NCI-H2107 (cell line): ENCODE data around the gene GRWD1.

ENCODE experiments used
- DNase-seq: peaks from one replicate; lab custom pipeline; 2025; lab: John Stamatoyannopoulos, UW

Gene GRWD1

DNA sequence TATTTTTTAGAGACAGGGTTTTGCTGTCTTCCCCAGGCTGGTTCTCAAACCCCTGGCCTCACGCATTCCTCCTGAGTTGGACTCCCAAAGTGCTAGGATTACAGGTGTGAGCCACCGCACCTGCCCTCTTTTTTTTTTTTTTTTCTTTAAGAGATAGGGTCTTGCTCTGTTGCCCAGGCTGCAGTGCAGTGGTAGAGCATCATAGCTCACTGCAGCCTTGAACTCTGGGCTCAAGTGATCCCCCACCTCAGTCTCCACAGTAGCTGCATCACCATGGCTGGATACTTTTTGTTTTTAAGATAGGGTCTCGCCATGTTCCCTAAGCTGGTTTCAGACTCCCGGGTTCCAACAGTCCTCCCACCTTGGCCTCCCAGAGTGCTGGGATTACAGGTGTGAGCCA, 11.1 kb downstream of the GRWD1 start:
- no peak for DNase-seq

DNA sequence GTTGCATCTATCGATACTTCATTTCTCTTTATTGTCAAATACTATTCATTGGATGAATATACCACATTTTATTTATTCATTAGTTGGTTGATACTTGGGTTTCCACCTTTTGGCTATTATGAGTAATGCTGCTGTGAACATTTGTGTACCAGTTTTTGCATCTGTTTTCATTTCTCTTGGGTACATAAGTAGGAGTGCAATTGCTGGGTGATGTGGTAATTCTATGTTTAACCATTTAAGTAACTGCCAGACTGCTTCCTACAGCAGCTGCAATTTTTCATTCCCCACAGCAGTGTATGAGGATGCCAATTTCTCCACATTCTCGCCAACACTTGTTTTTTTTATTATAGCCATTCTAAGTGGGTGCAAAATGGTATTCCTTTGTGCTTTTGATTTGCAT, 12.2 kb downstream of the GRWD1 start:
- DNase-seq, result no peak

DNA sequence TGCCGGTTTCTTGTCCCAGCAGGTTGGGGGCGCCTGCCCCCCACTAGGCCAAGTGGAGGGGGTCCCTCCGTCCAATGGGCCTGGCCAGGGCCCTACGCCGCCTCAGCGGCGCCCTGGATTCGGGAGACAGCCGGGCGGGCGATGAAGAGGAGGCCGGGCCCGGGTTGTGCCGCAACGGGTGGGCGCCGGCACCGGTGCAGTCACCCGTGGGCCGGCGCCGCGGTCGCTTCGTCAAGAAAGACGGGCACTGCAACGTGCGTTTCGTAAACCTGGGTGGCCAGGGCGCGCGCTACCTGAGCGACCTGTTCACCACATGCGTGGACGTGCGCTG, 15.8 kb downstream of the GRWD1 start:
- DNase-seq, result no peak

DNA sequence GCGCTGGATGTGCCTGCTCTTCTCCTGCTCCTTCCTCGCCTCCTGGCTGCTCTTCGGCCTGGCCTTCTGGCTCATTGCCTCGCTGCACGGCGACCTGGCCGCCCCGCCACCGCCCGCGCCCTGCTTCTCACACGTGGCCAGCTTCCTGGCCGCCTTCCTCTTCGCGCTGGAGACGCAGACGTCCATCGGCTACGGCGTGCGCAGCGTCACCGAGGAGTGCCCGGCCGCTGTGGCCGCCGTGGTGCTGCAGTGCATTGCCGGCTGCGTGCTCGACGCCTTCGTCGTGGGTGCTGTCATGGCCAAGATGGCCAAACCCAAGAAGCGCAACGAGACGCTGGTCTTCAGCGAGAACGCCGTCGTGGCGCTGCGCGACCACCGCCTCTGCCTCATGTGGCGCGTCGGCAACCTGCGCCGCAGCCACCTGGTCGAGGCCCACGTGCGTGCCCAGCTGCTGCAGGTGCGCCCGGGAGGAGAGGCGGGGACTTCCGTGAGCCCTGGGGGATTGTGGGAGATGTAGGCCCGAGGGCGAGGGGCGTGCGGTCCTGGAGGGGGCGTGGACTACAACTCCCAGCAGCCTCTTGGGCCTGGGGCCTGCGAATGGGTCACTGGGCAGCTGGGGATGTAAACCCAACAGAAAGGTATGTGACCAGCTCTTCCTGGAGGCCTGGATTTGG, 16.3 kb downstream of the GRWD1 start:
- DNase-seq, result no peak

DNA sequence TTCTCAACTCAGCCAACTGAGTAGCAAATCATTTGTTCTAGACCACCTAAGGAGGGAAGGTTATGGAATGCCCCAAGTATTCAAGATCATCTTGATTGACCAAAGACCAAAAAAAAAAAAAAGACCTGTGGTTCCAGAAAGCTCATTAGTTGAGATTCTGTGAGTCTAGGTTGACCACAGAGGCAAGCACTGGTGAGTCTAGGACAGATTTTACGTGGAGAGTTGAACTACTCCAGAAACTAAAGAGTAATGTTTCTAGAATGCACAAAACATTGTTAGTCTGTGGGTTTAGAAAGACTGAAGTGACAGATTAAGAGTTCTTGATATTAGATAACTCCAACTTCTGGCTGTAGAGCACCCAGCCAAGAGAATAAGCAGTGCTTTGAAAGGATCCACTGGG, 19.4 kb downstream of the GRWD1 start:
- DNase-seq, result no peak

DNA sequence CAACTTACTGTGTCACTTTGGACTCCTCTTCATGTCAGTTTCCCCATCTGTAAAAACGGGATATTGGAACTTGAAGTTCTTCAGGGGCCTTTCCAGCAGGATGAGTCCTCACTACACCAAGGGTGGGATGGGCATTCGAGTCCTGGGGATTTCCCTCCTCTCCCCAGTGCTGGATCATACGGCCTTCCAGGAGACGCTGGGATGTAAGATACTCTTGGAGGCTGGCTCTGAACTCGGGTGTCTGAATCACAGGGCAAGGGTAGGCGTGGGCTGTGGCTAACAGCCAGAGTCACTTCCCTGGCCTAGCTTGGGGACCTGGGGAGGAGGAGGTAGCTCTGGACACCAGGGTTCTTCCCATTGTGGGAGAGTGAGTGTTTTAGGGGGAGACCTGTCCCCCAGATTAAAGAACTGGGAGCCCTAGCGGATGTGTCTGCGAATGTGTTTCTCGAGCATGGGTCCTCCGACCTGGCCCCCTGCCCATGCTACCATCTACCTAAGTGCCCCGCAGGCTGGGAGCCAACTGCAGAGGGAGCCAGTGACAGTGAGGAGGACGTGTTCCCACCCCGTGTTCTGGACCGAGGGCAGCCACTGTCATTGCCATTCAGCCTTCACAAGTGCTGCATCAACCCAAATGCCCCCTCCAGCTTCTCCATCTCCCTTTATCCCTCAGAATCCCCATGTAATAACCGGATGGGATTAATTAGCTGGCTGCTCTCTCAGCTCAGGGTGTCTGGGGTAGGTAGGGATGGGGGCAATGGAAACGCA, 21.0 kb downstream of the GRWD1 start:
- no peak for DNase-seq

DNA sequence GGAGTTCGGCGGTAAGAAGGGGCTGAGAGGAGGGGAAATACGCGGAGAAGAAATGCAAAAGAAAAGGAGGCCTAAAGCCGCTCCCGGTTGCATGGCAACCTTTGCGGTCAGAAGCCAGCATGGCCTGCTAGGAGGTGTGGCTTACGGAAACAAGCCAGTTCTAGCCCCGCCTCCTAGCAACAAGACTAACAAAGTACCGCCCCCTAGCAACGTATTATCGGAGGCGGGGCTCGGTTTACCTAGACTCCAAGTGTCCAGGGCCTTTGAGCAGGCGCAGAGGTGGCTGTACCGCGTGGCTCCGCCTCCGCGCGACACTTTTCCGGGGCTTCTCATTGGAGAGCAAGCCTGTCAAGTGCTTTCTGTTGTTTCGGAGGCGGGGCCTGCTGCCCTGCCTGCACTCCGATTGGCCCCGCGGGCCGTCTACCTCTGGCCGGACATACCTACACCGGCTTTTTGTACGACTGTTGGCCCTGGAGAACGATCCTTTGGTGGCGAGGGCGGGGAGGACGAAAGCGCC, 23.0 kb downstream of the GRWD1 start:
- DNase-seq, result peak; percentile 99

DNA sequence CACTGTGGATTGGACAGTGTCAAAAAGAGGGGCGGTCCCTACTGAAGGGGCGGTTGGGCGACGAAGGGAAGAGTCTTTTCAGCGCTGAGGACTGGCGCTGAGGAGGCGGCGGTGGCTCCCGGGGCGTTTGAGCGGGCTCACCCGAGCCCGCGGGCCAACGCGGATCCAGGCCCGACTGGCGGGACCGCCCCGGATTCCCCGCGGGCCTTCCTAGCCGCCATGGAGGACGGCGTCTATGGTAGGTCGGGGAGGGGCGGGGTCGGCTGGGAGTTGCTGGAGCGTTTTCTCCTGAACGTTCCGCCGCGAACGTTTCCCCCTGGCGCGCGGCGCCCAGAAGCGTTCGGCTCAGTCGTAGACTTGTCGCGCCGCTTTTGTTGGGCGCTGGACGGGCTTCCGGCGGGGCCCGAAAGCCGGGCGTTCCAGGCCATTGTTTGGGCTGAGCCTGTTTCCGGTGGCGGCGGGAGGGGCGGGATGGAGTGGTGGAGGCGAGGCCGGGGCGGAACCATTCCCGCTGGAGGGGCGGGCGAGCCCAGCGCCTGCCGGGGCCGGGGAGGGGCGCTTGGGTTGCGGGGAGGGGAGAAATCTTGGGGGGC, 23.6 kb downstream of the GRWD1 start, which contains the start of gene CYTH2:
Gene CYTH2 (plus strand): TSS at position 81 of the 593 bp plus-strand sequence. CDS start 139 bp downstream, at position 220.
- DNase-seq, result peak; percentile 32

DNA sequence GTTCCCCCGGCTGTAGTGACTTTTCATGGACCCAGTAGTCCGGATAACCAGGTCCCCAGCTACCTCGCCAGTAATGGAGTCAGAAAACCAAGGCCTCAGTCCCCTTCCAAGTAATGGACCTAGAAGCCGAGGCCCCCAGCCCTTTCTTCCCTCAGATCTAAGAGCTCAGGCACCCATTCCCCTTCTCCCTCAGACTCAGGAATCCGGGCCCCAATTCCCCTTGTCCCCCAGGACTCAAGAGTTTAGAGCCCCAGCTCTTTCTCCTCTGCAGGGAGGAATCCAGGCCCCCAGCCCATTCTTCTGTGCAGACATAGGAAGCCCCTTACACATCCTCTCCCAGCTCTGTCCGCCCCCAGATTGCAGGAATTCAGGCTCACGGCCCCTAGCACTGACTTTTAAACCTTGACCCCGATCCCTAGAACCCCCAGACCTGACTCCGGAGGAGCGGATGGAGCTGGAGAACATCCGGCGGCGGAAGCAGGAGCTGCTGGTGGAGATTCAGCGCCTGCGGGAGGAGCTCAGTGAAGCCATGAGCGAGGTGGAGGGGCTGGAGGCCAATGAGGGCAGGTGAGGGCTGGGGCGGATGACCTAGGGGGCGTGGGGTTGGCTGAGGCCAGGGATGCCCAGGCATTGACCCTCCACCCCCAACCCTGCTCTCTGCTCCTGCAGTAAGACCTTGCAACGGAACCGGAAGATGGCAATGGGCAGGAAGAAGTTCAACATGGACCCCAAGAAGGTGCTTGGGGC, 24.3 kb downstream of the GRWD1 start:
- DNase-seq, result no peak

DNA sequence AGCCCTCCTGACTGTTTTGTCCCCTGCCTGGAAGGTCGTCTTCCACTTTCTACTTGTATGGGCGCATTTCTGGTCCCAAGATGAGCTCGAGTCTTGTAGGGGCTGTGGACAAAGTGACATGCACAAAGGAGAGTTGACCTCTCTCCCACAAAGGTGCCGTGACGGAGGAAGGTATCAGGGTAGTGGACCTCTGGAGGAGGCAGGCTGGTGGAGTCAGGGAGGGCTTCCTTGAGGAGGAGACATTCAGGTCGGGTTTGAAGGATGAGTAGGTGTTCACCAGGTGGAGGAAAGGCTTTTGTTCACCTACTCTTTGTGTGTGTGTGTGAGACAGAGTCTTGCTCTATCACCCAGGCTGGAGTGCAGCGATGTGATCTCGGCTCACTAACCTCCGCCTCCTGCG, 25.1 kb downstream of the GRWD1 start:
- DNase-seq, result no peak

DNA sequence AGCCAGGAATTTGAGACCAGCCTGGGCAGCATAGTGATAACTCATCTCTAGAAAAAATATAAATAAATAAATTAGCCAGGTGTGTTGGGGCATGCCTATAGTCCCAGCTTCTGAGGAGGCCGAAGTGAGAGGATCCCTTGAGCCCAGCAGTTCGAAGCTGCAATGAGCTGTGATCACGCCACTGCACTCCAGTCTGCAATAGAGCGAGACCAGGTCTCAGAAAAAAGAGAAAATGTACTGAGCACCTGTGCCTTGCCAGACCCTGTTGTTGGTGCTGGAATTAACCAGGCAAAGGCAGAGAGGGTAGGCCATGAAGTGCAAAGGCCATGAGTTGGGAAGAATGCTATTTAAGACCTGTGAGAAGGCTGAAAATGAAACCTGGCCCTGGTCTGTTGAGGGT, 26.1 kb downstream of the GRWD1 start:
- no peak for DNase-seq

DNA sequence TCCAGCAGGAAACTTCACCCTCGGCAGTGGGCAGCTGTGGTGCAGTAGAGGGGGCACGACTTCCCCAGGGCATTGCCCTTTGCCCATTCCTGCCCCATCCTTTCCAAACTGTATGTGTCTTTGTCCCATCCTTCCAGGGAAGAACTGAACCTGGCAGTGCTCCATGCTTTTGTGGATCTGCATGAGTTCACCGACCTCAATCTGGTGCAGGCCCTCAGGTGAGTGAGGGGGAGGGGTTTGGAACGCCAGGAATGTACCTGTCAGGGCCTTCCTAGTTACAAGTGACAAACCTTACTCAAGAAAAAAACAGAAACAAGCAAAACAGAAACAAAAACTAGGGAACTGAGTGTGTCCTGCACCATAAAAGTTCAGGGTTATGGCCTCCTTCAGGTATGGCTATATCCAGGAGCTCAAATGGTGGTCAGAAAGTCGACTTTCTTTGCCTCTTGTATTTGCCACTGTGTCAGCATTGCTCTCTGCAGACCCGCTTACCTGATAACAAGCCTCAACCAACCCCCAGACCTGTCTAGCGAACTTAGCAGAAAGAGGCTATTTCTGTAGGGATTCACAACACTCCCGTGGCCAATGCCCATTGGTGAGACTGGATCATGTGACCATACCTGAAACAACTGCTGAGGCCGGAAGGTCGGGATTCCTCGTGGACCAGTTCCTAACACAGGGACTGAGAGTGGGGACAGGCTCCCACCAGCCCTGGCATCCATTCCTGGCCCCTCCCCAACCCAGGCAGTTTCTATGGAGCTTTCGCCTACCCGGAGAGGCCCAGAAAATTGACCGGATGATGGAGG, 27.6 kb downstream of the GRWD1 start:
- DNase-seq, result no peak

DNA sequence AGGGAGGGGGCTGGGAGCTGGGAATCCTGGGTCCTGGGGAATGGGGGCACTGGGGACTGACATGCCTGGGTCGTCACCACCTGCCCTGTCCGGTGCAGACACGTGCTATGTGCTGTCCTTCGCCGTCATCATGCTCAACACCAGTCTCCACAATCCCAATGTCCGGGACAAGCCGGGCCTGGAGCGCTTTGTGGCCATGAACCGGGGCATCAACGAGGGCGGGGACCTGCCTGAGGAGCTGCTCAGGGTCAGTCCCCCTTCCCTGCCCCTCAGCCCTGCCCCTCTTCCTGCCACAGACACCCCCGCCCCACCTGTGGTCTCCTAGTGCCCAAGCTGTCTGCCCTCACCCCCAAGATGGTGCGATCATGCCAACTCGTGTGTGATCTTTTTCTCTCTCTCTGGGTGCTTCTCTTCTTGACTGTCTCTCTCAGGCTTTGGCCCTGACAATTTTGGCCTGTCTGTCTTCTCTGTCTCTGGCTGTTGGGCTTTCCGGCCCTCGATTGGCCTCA, 28.4 kb downstream of the GRWD1 start:
- no peak for DNase-seq

DNA sequence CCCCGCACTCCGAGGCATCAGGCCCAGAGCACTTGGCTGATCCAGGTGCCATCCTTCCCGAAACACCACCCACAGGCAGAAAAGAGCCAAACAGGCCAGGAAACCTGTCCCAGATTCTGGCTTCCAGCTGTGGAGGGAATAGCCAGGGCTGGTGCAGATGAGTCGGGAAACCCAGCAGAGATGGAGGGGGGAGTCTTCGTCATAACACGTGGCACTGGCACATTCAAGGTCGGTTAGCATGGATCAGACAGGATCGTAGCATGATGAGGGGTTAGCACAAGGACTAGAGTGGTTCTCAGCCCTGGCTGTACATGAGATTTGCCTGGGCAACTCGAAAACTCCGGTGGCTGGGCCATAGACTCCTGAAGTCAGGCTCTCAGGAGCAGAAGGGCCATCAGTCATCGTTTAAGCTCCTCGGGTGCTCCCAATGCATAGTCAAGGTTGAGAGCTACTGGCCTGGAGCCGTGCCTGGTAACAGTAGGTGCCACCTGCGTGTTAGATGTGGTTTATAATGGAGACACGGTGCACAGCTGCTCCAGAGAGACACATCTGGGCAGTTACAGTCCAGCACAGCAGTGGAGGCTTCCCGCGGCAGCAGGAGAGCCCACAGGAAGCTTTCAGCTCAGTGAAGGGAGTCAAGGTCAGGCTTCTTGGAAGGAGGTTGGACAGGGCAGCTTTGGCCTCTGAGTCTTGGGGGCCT, 29.7 kb downstream of the GRWD1 start:
- DNase-seq, result no peak

DNA sequence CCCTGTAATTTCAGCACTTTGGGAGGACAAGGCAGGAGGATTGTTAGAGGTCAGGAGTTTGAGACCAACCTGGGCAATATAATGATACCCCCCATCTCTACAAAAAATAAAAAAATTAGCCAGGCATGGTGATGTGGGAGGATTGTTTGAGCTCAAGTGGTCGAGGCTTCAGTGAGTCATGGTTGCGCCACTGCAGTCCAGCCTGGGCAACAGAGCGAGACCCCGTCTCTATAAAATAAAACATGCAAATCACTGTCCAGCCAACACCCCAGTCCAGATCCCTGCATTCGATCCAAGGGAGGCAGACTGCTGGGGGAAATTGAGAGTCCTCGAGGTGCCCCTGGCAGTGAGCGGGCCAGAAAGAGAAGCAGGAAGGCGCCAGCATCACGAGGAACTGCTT, 30.4 kb downstream of the GRWD1 start:
- no peak for DNase-seq

DNA sequence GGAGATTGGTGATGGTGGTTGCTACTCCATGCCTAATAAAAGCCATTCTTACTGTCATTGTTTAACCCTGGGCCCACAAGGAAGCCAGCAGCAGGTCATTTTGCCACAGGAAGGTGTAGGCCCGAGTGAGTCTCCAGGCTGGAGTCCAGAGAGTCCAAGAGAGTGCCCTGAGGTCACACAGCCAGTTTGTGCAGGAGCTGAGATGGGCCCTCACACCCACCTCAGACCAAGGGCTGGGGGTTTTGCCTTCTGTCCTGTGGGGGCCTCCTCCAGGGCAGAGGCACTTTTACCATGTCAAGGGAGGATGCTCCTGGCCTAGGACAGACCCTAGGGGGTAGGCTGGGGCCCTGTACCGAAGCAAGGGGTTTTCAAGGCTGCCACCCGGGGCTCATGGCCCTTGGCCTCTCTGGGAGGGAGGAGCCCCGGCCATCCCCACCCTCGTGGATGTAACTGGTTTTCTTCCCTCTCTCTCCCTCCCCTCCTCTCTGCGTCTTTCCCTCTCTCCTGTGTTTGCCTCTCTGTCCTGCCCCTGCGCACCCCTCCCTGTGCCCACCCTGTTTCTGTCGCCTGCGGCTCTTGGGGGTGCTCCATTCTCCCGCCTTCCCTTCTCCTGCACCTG, 31.4 kb downstream of the GRWD1 start:
- DNase-seq, result no peak

DNA sequence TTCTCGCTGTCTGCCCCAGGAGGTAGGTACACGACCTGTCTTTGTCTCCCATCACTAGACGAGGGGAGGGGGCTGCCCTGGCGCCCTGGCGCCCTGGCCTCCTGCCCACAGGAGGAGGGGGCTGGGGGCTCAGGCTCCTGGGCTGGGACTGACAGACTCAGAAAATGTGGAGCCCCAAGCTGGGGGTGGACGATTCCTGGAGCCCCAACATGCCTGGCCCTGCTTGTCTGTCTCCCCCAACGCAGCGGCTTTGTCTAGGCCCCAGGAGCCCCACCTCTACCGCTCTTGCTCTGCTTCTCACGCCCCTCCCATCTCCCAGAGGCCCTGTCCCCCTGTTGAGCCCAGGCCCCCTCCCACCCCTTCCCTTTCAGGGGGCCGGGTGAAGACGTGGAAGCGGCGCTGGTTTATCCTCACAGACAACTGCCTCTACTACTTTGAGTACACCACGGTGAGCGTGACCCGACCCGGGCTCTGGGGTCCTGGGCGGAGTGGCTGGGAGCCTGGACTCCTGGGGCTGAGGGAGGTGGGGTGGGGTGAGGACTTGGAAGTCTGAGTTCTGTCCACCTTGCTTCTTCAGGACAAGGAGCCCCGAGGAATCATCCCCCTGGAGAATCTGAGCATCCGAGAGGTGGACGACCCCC, 32.0 kb downstream of the GRWD1 start:
- no peak for DNase-seq

DNA sequence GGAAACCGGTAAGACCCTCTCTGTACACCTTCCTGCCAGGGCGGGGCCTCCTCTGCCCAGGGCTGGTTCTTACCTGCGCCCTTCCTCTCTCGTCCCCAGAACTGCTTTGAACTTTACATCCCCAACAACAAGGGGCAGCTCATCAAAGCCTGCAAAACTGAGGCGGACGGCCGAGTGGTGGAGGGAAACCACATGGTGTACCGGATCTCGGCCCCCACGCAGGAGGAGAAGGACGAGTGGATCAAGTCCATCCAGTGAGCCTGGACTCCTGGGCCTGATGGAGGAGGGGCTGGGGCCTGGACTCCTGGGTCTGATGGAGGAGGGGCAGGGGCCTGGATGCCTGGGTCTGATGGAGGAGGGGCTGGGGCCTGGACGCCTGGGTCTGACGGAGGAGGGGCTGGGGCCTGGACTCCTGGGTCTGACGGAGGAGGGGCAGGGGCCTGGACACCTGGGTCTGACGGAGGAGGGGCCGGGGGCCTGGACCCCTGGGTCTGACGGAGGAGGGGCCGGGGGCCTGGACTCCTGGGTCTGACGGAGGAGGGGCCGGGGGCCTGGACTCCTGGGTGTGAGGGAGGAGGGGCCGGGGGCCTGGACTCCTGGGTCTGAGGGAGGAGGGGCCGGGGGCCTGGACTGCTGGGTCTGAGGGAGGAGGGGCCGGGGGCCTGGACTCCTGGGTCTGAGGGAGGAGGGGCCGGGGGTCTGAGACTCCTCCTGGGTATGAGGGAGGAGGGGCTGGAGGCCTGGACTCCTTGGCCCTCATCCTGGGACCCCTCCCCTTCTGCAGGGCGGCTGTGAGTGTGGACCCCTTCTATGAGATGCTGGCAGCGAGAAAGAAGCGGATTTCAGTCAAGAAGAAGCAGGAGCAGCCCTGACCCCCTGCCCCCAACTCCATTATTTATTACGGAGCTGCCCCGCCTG, 32.8 kb downstream of the GRWD1 start:
- no peak for DNase-seq

DNA sequence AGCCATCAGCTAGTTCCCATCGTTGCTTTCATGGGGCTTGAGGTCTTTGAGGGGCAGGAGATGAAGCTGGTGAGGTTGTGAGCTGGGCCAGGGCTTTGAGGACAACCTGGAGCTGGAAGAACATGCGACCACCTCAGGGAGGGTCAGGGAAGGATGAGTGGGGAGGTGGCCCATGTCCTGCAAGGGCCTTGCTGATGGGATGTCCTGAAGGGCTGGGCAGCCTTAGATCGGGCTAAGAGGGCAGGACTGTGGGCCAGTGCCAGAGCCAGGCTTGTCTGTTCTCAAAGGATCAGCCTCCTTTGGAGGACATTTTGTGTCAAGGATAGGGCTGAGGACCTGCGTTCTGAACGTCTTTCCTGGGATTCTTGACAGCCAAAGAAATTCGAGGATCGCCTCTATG, 33.9 kb downstream of the GRWD1 start:
- no peak for DNase-seq
